ENCODE measurements around the gene ZCCHC3. TPM values are rescaled to one million over a fixed set of nuclear protein-coding genes. Genes with fewer than 3 reads are reported as not detected.
A peak's percentile ranks its signal among the peaks of the same experiment; 100 is the strongest.

ZCCHC3 gene
- total and polyA plus RNA-seq, 4 donors: 2.4 to 22.1 (median 5.6) TPM

GRCh38 chr20:326645-327185 lies 29.3 kb downstream of the ZCCHC3 start:
- H3K9ac ChIP-seq (ENCODE audit: low read depth in 1 of 2, low read length in 2 of 2): no peak overlapping the region
- TF ChIP-seq FOXA2 (IDR thresholded peaks at IDR 0.05) (no peak), ZBTB33 (IDR thresholded peaks at IDR 0.05) (no peak), HNF4G (IDR thresholded peaks at IDR 0.05) (no peak)
- H3K4me1 ChIP-seq (ENCODE audit: control insufficient read depth in 4 of 4, insufficient read depth in 4 of 4, low read length in 3 of 4): peaks cover 7 to 31% (median 16%) of the 10 kb centered on the region in 4 donors
- DNase-seq (ENCODE audit: low spot score): no peak
- no peaks in the 10 kb centered on the region for H3K9me3 ChIP-seq (ENCODE audit: control insufficient read depth in 4 of 4, low read length in 3 of 4)
- H3K27ac ChIP-seq (ENCODE audit: low read depth in 1 of 2, low read length in 2 of 2): peak overlapping the region; percentile 65 to 88
- H3K27me3 ChIP-seq (ENCODE audit: control insufficient read depth in 4 of 4, insufficient read depth in 4 of 4, low read length in 3 of 4): no peaks in the 10 kb centered on the region
- H3K4me3 ChIP-seq (ENCODE audit: low read depth in 1 of 3, low read length in 3 of 3): peak overlapping the region in 2 of 3 donors; percentile 51 to 68
- H3K36me3 ChIP-seq (ENCODE audit: control insufficient read depth in 4 of 4, insufficient read depth in 3 of 4, low read depth in 1 of 4, low read length in 3 of 4): no peaks in the 10 kb centered on the region
- 2% methylated on average over 38 of the region's 38 CpGs for WGBS

- Histone ChIP-seq H3K9ac (ENCODE audit: low read depth in 1 of 2, low read length in 2 of 2) (peak overlapping the region in 1 of 2 donors; percentile 15), H3K4me1 (ENCODE audit: control insufficient read depth in 4 of 4, insufficient read depth in 4 of 4, low read length in 3 of 4) (peaks cover 7 to 31% (median 16%) of the 10 kb centered on the region in 4 donors), H3K36me3 (ENCODE audit: control insufficient read depth in 4 of 4, insufficient read depth in 3 of 4, low read depth in 1 of 4, low read length in 3 of 4) (no peaks in the 10 kb centered on the region), H3K27me3 (ENCODE audit: control insufficient read depth in 4 of 4, insufficient read depth in 4 of 4, low read length in 3 of 4) (no peaks in the 10 kb centered on the region), H3K4me3 (ENCODE audit: low read depth in 1 of 3, low read length in 3 of 3) (peak overlapping the region in 2 of 3 donors; percentile 44 to 68), H3K9me3 (ENCODE audit: control insufficient read depth in 4 of 4, low read length in 3 of 4) (no peaks in the 10 kb centered on the region), H3K27ac (ENCODE audit: low read depth in 1 of 2, low read length in 2 of 2) (peak overlapping the region; percentile 1 to 88)
- peak; percentile 78 for DNase-seq (ENCODE audit: low spot score)
- 12% methylated on average over 47 of the region's 47 CpGs for WGBS
- peak; percentile 86 to 90 for TF ChIP-seq EGR1 (IDR thresholded peaks at IDR 0.05; ENCODE audit: low read depth in 2 of 2)
- no peak for TF ChIP-seq TAF1 (conservative IDR thresholded peaks at IDR 0.05)
- peak; percentile 25 for TF ChIP-seq MAX (IDR thresholded peaks at IDR 0.05)
- TF ChIP-seq SP1 (IDR thresholded peaks at IDR 0.05): peak; percentile 36
Measured at GRCh38 chr20:327186-328026, 30.0 kb downstream of the ZCCHC3 start.

- Histone ChIP-seq H3K27ac (ENCODE audit: low read depth in 1 of 2, low read length in 2 of 2) (peak overlapping the region in 1 of 2 donors; percentile 1), H3K9ac (ENCODE audit: low read depth in 1 of 2, low read length in 2 of 2) (no peak overlapping the region), H3K4me1 (ENCODE audit: control insufficient read depth in 4 of 4, insufficient read depth in 4 of 4, low read length in 3 of 4) (peaks cover 7 to 31% (median 16%) of the 10 kb centered on the region in 4 donors), H3K9me3 (ENCODE audit: control insufficient read depth in 4 of 4, low read length in 3 of 4) (no peaks in the 10 kb centered on the region), H3K27me3 (ENCODE audit: control insufficient read depth in 4 of 4, insufficient read depth in 4 of 4, low read length in 3 of 4) (no peaks in the 10 kb centered on the region), H3K36me3 (ENCODE audit: control insufficient read depth in 4 of 4, insufficient read depth in 3 of 4, low read depth in 1 of 4, low read length in 3 of 4) (no peaks in the 10 kb centered on the region), H3K4me3 (ENCODE audit: low read depth in 1 of 3, low read length in 3 of 3) (peak overlapping the region in 1 of 3 donors; percentile 28)
- WGBS: 69% methylated on average over 31 of the region's 31 CpGs
- DNase-seq (ENCODE audit: low spot score): no peak
- TF ChIP-seq RAD21 (IDR thresholded peaks at IDR 0.05) (no peak), MAX (IDR thresholded peaks at IDR 0.05) (no peak), SP1 (IDR thresholded peaks at IDR 0.05) (no peak), HNF4A (conservative IDR thresholded peaks at IDR 0.05) (no peak), YY1 (IDR thresholded peaks at IDR 0.05) (no peak), ATF3 (IDR thresholded peaks at IDR 0.05) (no peak), RXRA (IDR thresholded peaks at IDR 0.05) (no peak), FOXA1 (IDR thresholded peaks at IDR 0.05) (no peak), HNF4G (IDR thresholded peaks at IDR 0.05) (no peak), FOXA2 (IDR thresholded peaks at IDR 0.05) (no peak), TAF1 (conservative IDR thresholded peaks at IDR 0.05) (no peak), GABPA (IDR thresholded peaks at IDR 0.05 in 1 of 2, conservative IDR thresholded peaks at IDR 0.05 in 1 of 2) (no peak), REST (IDR thresholded peaks at IDR 0.05) (no peak), NR2F2 (IDR thresholded peaks at IDR 0.05) (no peak)
Measured at GRCh38 chr20:328027-328974, 30.9 kb downstream of the ZCCHC3 start.

Data from liver (tissue), 9 donors.